Fibroblast of skin of right quadriceps (primary cell): ENCODE results near the gene VWF.
A peak's percentile ranks its signal among the peaks of the same experiment; 100 is the strongest.
"Not testable (repeated sequence)": the region's sequence is repeated elsewhere in the genome, so short reads cannot be mapped to it uniquely, and the experiment has no call there.

Source experiments
- DNase-seq: peaks from one replicate; pipeline ENCODE4 v3.0.0-alpha.2; 2013

Gene VWF

DNA sequence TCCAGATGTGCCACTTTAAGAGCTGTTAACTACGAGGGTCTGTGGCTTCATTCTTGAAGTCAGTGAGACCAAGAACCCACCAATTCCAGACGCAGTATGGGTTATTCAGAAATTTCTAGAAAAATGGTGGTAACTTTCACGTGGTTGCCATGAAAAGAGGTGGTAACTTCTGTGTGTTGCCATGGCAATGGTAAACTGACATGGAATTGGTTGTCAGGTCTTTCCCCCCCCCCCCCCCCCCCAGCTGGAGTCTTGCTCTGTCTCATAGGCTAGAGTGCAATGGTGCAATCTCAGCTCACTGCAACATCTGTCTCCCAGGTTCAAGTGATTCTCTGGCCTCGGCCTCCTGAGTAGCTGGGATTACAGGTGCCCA lies 18.8 kb upstream of the VWF start:
- no peak for DNase-seq

GRCh38 chr12:6142368-6143302 lies 18.2 kb upstream of the VWF start:
- DNase-seq: not testable (repeated sequence)

- DNase-seq: not testable (repeated sequence)
These were observed 17.4 kb upstream of the VWF start for GRCh38 chr12:6141731-6142367.

DNA sequence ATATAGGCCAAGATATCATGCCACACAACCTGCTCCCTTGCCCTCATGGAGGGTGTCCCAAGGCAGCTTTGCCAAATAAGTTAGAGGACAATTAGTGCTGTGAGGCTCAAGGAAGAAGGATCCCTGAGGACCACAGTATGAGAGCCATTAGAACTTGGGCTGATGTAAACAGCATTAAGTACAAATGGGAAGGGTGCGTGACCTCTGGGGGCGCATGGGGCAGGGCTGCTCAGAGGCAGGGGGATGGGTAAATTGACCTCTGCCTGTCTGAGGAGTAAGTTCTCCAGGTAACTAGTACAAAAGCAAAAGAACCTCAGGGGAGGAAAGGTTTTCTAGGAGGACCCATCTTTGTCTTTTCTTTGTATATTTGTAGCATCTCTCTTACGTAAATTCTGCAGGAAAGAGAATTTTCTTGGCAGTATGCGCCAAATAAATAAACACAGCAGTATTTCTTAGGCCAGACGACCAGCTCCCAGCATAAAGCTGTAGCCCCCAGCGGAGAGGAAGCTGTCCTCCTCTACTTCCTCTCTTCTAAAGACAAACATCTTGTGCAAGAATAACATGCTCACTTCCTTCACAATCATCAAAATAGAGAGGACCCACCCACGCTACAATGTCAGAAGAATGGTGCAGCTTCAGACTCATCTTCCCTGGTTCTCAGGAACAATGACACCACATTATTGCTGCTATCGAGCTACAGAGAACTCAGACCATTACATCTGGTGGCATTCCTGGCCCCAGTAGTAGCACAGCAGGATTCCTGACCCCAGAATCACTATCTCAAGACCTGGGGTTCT lies 16.4 kb upstream of the VWF start:
- DNase-seq: no peak

- DNase-seq: no peak
These were observed 10.6 kb upstream of the VWF start for GRCh38 chr12:6135071-6135470.

DNA sequence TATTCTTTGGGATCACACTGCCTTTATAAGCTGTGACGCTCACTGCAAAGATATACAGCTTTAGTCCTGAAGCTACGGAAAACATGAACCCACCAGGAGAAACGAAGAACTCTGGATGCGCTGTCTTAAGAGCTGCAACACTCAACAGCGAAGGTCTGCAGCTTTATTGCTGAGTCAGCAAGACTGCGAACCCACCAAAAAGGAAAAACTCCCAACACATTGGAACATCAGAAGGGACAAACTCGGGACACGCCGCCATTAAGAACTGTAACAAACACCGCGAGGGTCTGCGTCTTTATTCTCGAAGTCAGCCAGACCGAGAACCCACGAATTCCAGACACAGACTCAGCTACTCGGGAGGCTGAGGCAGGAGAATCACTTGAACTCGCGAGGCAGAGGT lies 9.2 kb upstream of the VWF start:
- no peak for DNase-seq

- DNase-seq: no peak
These were observed 8.0 kb upstream of the VWF start for GRCh38 chr12:6132496-6132895.

DNA sequence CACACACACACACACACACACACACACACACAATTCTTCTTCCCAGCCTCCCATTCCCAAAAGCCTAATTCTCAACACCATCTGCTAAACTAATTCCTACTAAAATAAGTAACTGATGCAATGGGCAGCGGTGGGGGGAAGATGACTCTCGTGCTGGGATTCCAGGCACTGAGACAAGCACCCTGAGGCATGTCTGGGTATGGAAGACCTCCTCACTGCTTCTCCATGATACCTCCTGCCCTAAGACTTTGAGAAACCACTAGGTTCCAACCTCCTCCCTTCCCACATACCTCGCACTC lies 789 bp upstream of the VWF start:
- no peak for DNase-seq

GRCh38 chr12:6123258-6123657 lies 1.2 kb downstream of the VWF start:
- no peak for DNase-seq

- DNase-seq: no peak
These were observed 2.3 kb downstream of the VWF start for GRCh38 chr12:6122201-6122600.

- DNase-seq: no peak
These were observed 3.5 kb downstream of the VWF start for GRCh38 chr12:6120796-6121473.

GRCh38 chr12:6118891-6119568 lies 5.4 kb downstream of the VWF start:
- no peak for DNase-seq

- peak; percentile 46 for DNase-seq
These were observed 7.9 kb downstream of the VWF start for GRCh38 chr12:6116471-6117021.

DNA sequence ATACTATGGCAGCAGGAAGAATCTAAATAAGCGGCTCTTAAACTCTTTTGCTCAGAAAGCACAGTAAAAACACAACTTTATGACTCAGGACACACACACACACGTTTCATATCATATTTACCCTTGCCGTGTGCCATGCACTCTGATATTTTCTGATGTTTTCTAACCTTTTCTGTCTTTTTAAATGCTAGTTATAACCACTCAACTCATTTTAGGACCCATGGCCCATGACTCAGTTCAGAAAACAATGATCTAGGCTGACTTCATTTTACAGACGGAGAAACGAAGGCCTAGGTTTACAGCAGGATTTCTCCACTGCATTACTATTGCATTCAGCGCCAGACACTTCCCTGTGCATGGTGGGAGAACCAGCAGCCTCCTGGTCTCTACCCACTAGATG lies 9.1 kb downstream of the VWF start:
- no peak for DNase-seq

DNA sequence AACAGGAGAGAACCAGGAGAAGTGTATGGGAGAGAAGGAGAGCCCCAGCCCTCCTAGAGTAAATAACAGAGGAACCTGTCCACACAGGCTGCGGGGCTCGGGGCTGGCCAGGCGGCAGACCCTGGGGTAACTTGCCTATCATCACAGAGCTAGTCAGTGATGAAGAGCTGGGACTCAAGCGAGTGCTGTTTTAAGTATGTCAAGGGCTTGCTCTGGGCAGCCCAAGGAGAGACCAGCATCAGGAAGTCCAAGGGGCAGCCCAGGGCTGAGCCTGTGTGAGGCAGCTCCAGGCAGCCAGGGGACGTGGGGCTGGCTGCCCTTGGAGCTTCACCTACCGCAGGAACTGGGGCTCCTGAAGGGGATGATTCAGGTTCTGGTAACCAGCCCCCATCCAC lies 10.0 kb downstream of the VWF start:
- DNase-seq: no peak

GRCh38 chr12:6113691-6114475 lies 10.6 kb downstream of the VWF start:
- DNase-seq: no peak

DNA sequence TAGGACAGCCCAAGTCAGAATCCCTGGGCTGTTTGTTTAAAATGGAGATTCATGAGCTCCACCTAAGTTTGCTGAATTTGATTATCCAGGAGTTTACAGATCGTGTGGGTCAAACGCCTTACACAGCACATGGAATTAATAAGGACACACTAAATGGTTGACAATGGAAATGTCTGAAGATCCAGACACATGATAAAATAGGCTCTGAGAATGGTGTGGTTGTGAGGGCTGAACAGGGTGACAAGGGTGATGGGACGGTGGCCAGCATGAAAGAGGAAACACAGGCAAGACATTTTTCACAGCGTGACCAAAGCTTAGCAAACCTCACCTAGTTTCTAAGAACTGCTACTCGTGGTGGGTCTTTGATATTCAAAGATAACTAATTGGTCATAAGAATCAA lies 12.5 kb downstream of the VWF start:
- DNase-seq: no peak

DNA sequence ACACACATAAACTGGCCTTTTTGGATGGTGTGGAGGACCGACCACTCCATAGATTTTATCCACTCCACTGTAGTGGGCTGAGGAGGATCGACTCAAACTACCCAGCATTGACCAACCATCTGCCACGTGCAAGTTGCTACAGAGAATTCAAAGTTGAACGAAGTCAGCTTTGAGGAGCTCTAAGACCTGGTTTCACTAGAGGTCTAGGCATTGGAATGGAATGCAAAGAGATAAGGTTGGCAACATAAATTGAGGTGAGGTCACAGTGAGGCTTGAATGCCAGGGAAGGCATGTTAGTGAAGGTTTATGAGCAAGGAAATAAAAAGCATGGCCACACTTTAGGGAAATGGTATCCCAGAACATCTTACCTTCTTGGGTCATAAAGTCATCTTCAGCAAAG lies 14.5 kb downstream of the VWF start:
- DNase-seq: no peak

- DNase-seq: no peak
These were observed 18.3 kb downstream of the VWF start for GRCh38 chr12:6106218-6106617.

GRCh38 chr12:6104842-6105241 lies 19.6 kb downstream of the VWF start:
- DNase-seq: no peak

DNA sequence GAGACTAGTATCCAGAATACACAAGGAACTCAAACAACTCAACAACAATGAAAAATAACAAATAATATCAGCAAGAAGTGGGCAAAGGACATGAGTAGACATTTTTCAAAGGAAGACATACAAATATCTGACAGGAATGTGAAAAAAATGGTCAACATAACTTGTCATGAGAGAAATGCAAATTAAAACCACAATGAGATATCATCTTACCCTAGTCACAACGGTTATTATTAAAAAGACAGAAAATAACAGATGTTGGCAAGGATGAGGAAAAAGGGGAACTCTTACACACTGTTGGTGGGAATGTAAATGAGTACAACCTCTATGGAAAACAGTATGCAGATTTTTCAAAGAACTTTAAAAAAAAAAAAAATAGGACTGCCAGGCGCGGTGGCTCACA lies 20.4 kb downstream of the VWF start:
- DNase-seq: peak; percentile 44

GRCh38 chr12:6102021-6102420 lies 22.4 kb downstream of the VWF start:
- not testable (repeated sequence) for DNase-seq
